Thoracic aorta (tissue), 2 donors: ENCODE data around the gene NEDD4L. TPM values are rescaled to one million over a fixed set of nuclear protein-coding genes. Genes with fewer than 3 reads are reported as not detected.

Source experiments
- ATAC-seq: fragments of 150-250 bp; one replicate; pipeline ENCODE4 v1.8.0; 2017; ENCODE audit warnings: low read depth; ENCODE audit not compliant: insufficient number of reproducible peaks, low FRiP score
- DNase-seq: peaks from one replicate; pipeline ENCODE4 v3.0.0-alpha.2; 2020; ENCODE audit warnings: low spot score
- H3K27ac ChIP-seq, 2 donors: fragments of 200-600 bp; sonication (generic); 1 replicate in 1 of 2; 2 replicates in 1 of 2; pipeline ENCODE4 v1.5.1; 2016; ENCODE audit warnings: mild to moderate bottlenecking in 2 of 2, moderate library complexity in 2 of 2
- H3K27me3 ChIP-seq: fragments of 200-600 bp; sonication (generic); replicated peaks from 2 replicates; pipeline ENCODE4 v1.6.0; 2016; ENCODE audit warnings: mild to moderate bottlenecking; ENCODE audit not compliant: insufficient read depth
- H3K36me3 ChIP-seq: fragments of 200-600 bp; sonication (generic); one replicate; pipeline ENCODE4 v1.5.1; 2016
- H3K4me1 ChIP-seq, 2 donors: fragments of 200-600 bp; sonication (generic); 1 replicate in 1 of 2; 2 replicates in 1 of 2; pipeline versions ENCODE4 v1.5.1 to v1.6.0; 2016; ENCODE audit warnings: low read depth in 2 of 2, mild to moderate bottlenecking in 1 of 2; ENCODE audit not compliant: control insufficient read depth in 1 of 2
- H3K4me3 ChIP-seq: fragments of 200-600 bp; sonication (generic); 2 replicates; pipeline ENCODE4 v1.5.1; 2016; ENCODE audit warnings: mild to moderate bottlenecking
- H3K9me3 ChIP-seq: fragments of 200-600 bp; sonication (generic); 2 replicates; pipeline ENCODE4 v1.5.1; 2016
- total RNA-seq, 2 donors: library from RNA; depleted of rRNA; stranded (reverse); fragments of >200 nt; gene quantifications; one replicate each; pipeline versions ENCODE4 v1.1.0 to v1.2.3, GENCODE V29; 2016
- TF ChIP-seq, protein P1 (sequence below): fragments of 200-600 bp; sonication (generic); IDR thresholded peaks from one replicate; pipeline ENCODE4 v1.5.1; 2019; ENCODE audit warnings: antibody characterized with exemption

NEDD4L gene
- total RNA-seq, 2 donors from 2014 or later, result 13.9 to 22.9 TPM

DNA sequence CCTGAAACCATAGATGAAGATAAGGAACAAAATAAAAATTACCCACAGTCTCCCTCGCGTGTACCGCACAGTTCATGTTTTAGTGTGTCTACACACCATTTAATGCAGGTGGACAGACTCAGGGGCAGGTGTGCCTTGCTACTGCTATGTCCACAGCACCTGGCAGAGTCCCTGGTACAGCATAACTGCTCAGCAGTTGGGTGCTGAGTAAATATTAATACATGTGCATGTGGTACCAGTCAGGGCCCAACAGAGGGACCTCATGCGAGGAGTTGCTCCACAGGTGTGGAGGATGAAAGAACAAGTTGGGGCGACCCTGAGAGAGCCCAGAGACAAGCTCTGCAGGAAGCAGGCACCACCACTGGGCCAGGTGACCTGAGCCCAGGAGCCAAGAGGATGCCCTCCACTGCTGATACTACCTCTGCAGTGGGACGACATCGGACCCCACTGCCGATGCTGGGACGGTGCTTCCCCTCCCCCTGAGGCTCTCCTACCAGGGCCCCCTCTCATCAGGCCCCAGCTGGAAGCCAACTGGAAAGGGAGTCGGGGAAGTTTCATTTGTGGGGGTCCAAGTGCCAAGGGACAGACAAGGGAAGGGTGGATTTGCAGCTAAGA, 100.8 kb downstream of the NEDD4L start:
- Histone ChIP-seq H3K4me3 (no peak overlapping the region), H3K27ac (no peak overlapping the region), H3K36me3 (no peaks in the 10 kb centered on the region), H3K4me1 (no peaks in the 10 kb centered on the region), H3K27me3 (no peaks in the 10 kb centered on the region), H3K9me3 (no peaks in the 10 kb centered on the region)
- no peak for ATAC-seq
- no peak for DNase-seq
- TF ChIP-seq, protein P1, sequence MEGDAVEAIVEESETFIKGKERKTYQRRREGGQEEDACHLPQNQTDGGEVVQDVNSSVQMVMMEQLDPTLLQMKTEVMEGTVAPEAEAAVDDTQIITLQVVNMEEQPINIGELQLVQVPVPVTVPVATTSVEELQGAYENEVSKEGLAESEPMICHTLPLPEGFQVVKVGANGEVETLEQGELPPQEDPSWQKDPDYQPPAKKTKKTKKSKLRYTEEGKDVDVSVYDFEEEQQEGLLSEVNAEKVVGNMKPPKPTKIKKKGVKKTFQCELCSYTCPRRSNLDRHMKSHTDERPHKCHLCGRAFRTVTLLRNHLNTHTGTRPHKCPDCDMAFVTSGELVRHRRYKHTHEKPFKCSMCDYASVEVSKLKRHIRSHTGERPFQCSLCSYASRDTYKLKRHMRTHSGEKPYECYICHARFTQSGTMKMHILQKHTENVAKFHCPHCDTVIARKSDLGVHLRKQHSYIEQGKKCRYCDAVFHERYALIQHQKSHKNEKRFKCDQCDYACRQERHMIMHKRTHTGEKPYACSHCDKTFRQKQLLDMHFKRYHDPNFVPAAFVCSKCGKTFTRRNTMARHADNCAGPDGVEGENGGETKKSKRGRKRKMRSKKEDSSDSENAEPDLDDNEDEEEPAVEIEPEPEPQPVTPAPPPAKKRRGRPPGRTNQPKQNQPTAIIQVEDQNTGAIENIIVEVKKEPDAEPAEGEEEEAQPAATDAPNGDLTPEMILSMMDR, result no peak

DNA sequence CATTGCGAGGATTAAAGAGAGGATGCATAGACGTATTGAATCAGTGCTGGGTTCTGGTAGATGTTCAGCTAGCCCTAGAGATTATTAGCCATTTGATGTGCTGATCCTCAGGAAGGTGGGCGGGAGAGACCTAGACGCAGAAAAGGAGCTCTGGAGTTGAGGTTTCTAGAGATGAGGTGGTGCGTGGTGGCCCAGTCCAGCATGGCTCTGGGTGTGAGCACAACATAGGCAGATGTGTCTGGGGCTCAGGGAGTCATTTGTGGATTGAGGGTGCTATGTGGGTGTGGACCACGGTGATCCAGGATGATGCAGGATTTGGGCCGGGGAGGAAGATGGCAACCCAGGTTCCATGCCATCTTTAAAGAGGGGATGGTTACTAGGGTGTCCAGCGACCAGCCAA, 102.1 kb downstream of the NEDD4L start:
- no peaks in the 10 kb centered on the region for H3K9me3 ChIP-seq
- ATAC-seq (no peak), DNase-seq (no peak)
- no peaks in the 10 kb centered on the region for H3K27me3 ChIP-seq
- no peaks in the 10 kb centered on the region for H3K4me1 ChIP-seq
- H3K36me3 ChIP-seq, result no peaks in the 10 kb centered on the region
- H3K4me3 ChIP-seq, result no peak overlapping the region
- TF ChIP-seq, protein P1, result no peak
- H3K27ac ChIP-seq, result no peak overlapping the region

DNA sequence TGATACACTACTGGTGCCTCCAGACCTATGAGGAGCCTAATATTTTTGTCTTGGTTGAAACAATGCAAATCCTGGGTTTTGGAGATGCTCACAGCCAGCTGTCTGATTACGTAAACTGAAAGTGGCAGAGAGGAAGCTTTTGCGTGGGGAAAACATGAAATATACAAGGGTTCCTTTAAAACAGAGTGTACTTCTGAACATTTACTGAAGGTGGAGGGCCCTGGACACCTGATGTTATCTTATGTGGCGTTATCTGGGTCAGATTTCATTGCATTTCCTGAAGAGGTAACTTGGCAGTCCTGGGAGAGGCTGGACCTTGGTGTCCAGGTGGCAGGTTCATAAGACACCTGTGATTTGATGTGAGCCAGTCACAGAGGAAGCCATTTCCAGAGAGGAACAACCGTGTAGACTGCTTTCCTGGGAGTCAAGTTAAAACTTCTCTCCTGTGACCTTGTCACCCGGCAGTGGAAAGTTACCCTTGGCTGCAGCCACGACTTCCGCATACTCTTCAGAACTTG, 105.0 kb downstream of the NEDD4L start:
- Histone ChIP-seq H3K36me3 (no peaks in the 10 kb centered on the region), H3K9me3 (no peaks in the 10 kb centered on the region), H3K27ac (no peak overlapping the region), H3K4me1 (no peaks in the 10 kb centered on the region), H3K4me3 (no peak overlapping the region), H3K27me3 (no peaks in the 10 kb centered on the region)
- TF ChIP-seq, protein P1, result no peak
- no peak for ATAC-seq
- DNase-seq, result no peak

DNA sequence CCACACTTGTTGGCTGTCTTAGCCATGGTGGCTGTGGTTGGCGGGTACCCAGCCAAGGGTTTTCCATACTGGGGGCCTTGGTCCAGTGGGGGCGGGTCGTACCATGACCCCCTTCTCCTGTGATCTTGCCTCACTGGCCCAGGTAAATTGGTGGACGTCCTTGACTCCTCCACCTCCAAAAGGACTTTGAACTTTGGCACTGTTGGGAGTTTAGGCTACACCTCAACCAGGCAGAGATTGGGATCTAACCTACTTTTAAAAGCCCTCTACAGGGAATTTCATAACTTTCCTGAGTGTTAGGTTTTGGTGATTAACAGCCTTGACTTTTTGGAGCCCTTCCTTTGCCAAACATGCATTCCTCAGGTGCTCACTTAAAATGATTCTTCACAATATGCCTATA, 106.7 kb downstream of the NEDD4L start:
- H3K36me3 ChIP-seq, result no peaks in the 10 kb centered on the region
- no peaks in the 10 kb centered on the region for H3K9me3 ChIP-seq
- no peak overlapping the region for H3K27ac ChIP-seq
- no peak for ATAC-seq
- no peaks in the 10 kb centered on the region for H3K4me1 ChIP-seq
- no peak for DNase-seq
- H3K4me3 ChIP-seq, result no peak overlapping the region
- no peaks in the 10 kb centered on the region for H3K27me3 ChIP-seq
- TF ChIP-seq, protein P1, result no peak

DNA sequence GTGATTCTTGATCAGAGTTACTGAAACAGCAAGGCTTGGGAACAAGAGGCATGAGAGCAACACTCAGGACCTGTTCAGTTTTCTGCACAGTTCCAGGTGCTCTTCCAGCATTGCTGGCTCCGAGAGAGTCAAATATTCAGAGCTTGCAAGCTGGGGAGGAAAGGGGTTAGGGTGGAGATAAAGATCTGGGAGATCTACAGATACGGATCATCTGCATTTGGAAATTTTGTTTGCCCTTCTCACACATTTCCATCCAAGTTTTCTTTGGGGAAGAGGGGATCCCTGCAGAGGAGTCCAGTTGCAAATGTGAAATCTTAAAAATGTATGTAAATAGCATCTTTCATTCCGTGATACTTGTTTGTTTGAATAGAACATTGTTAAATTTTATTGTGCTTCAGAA, 108.2 kb downstream of the NEDD4L start:
- Histone ChIP-seq H3K27ac (no peak overlapping the region), H3K27me3 (no peaks in the 10 kb centered on the region), H3K36me3 (no peaks in the 10 kb centered on the region), H3K9me3 (no peaks in the 10 kb centered on the region), H3K4me1 (no peaks in the 10 kb centered on the region), H3K4me3 (no peak overlapping the region)
- DNase-seq (no peak), ATAC-seq (no peak)
- TF ChIP-seq, protein P1, result no peak
